Epithelial cell of esophagus (primary cell): ENCODE measurements around the gene ZWILCH.

Experiments used
- DNase-seq: peaks from one replicate; pipeline ENCODE4 v3.0.0; 2010; ENCODE audit warnings: low read depth
- H3K4me3 ChIP-seq: 2 replicates; pipeline ENCODE4 v1.5.1; 2011; ENCODE audit warnings: mild to moderate bottlenecking, low read length, control low read depth
- CTCF ChIP-seq: IDR thresholded peaks from 2 replicates; pipeline ENCODE4 v1.5.1; 2011; ENCODE audit warnings: low read depth, mild to moderate bottlenecking, low read length, control low read depth, inconsistent platforms; ENCODE audit not compliant: insufficient read depth; ENCODE audit errors: missing control alignments

Gene ZWILCH

GRCh38 chr15:66560856-66561525, 55.9 kb downstream of the ZWILCH start:
- TF ChIP-seq CTCF = no peak
- no peak for DNase-seq

GRCh38 chr15:66563126-66563525, 58.0 kb downstream of the ZWILCH start:
- no peak for TF ChIP-seq CTCF

More at GRCh38 chr15:66560856-66561525, 55.9 kb downstream of the ZWILCH start:
- H3K4me3 ChIP-seq = no peak overlapping the region

GRCh38 chr15:66563566-66564110, 58.5 kb downstream of the ZWILCH start:
- no peak for TF ChIP-seq CTCF
- DNase-seq = no peak
- no peak overlapping the region for H3K4me3 ChIP-seq

More at GRCh38 chr15:66563126-66563525, 58.0 kb downstream of the ZWILCH start:
- peak; percentile 12 for DNase-seq
- no peak overlapping the region for H3K4me3 ChIP-seq

- DNase-seq = peak; percentile 27
- H3K4me3 ChIP-seq = no peak overlapping the region
- TF ChIP-seq CTCF = no peak
Observed at GRCh38 chr15:66564136-66565041, 59.3 kb downstream of the ZWILCH start.

- H3K4me3 ChIP-seq = no peak overlapping the region
- DNase-seq = no peak
- TF ChIP-seq CTCF = no peak
Observed at GRCh38 chr15:66565141-66565641, 60.1 kb downstream of the ZWILCH start.

- DNase-seq = peak; percentile 44
- H3K4me3 ChIP-seq = no peak within 1 kb of the TSS
- TF ChIP-seq CTCF = no peak
Observed at GRCh38 chr15:66565741-66566144, 60.6 kb downstream of the ZWILCH start, which contains the start of gene LCTL. LCTL (minus strand) TSS chr15:66565998; CDS start chr15:66565365, 633 bp downstream.
